ENCODE results near the gene PBX1.

Gene PBX1

GRCh38 chr1:164659621-164660411, 100.8 kb downstream of the PBX1 start:
- TF ChIP-seq POLR2A (IDR thresholded peaks at IDR 0.05; ENCODE audit: low read depth, low read length): no peak
- DNase-seq (ENCODE audit: insufficient read length, low spot score) (no peak), FAIRE-seq (no peak)

- FAIRE-seq (no peak), DNase-seq (ENCODE audit: insufficient read length, low spot score) (no peak)
- no peak for TF ChIP-seq POLR2A (IDR thresholded peaks at IDR 0.05; ENCODE audit: low read depth, low read length)
These were observed 101.4 kb downstream of the PBX1 start for GRCh38 chr1:164660412-164660772.

GRCh38 chr1:164660775-164661174, 101.8 kb downstream of the PBX1 start:
- FAIRE-seq (no peak), DNase-seq (ENCODE audit: insufficient read length, low spot score) (no peak)
- no peak for TF ChIP-seq POLR2A (IDR thresholded peaks at IDR 0.05; ENCODE audit: low read depth, low read length)

- TF ChIP-seq POLR2A (IDR thresholded peaks at IDR 0.05; ENCODE audit: low read depth, low read length): no peak
- no peak for DNase-seq (ENCODE audit: insufficient read length, low spot score)
- no peak for FAIRE-seq
These were observed 103.5 kb downstream of the PBX1 start for GRCh38 chr1:164662462-164662861.

- FAIRE-seq (no peak), DNase-seq (ENCODE audit: insufficient read length, low spot score) (no peak)
- no peak for TF ChIP-seq POLR2A (IDR thresholded peaks at IDR 0.05; ENCODE audit: low read depth, low read length)
These were observed 104.0 kb downstream of the PBX1 start for GRCh38 chr1:164662955-164663354.

GRCh38 chr1:164664127-164664526, 105.1 kb downstream of the PBX1 start:
- no peak for TF ChIP-seq POLR2A (IDR thresholded peaks at IDR 0.05; ENCODE audit: low read depth, low read length)
- no peak for FAIRE-seq

GRCh38 chr1:164667001-164667400, 108.0 kb downstream of the PBX1 start:
- no peak for FAIRE-seq
- no peak for TF ChIP-seq POLR2A (IDR thresholded peaks at IDR 0.05; ENCODE audit: low read depth, low read length)
- no peak for DNase-seq (ENCODE audit: insufficient read length, low spot score)

More at GRCh38 chr1:164664127-164664526, 105.1 kb downstream of the PBX1 start:
- DNase-seq (ENCODE audit: insufficient read length, low spot score): no peak

GRCh38 chr1:164667600-164667999, 108.6 kb downstream of the PBX1 start:
- no peak for TF ChIP-seq POLR2A (IDR thresholded peaks at IDR 0.05; ENCODE audit: low read depth, low read length)
- DNase-seq (ENCODE audit: insufficient read length, low spot score) (no peak), FAIRE-seq (no peak)

- DNase-seq (ENCODE audit: insufficient read length, low spot score): no peak
- no peak for FAIRE-seq
- no peak for TF ChIP-seq POLR2A (IDR thresholded peaks at IDR 0.05; ENCODE audit: low read depth, low read length)
These were observed 109.8 kb downstream of the PBX1 start for GRCh38 chr1:164668491-164669400.

GRCh38 chr1:164670026-164670425, 111.0 kb downstream of the PBX1 start:
- TF ChIP-seq POLR2A (IDR thresholded peaks at IDR 0.05; ENCODE audit: low read depth, low read length): no peak
- DNase-seq (ENCODE audit: insufficient read length, low spot score): no peak
- no peak for FAIRE-seq

- TF ChIP-seq POLR2A (IDR thresholded peaks at IDR 0.05; ENCODE audit: low read depth, low read length): no peak
- FAIRE-seq: no peak
These were observed 111.8 kb downstream of the PBX1 start for GRCh38 chr1:164670786-164671185.

GRCh38 chr1:164671323-164671965, 112.5 kb downstream of the PBX1 start:
- FAIRE-seq (no peak), DNase-seq (ENCODE audit: insufficient read length, low spot score) (no peak)
- TF ChIP-seq POLR2A (IDR thresholded peaks at IDR 0.05; ENCODE audit: low read depth, low read length): no peak

More at GRCh38 chr1:164670786-164671185, 111.8 kb downstream of the PBX1 start:
- no peak for DNase-seq (ENCODE audit: insufficient read length, low spot score)

GRCh38 chr1:164671966-164672571, 113.1 kb downstream of the PBX1 start:
- no peak for FAIRE-seq
- TF ChIP-seq POLR2A (IDR thresholded peaks at IDR 0.05; ENCODE audit: low read depth, low read length): no peak
- DNase-seq (ENCODE audit: insufficient read length, low spot score): no peak

- FAIRE-seq: no peak
- no peak for TF ChIP-seq POLR2A (IDR thresholded peaks at IDR 0.05; ENCODE audit: low read depth, low read length)
- DNase-seq (ENCODE audit: insufficient read length, low spot score): no peak
These were observed 113.6 kb downstream of the PBX1 start for GRCh38 chr1:164672588-164672987.
